Measurements from ENCODE around the gene C11orf42. TPM values are rescaled to one million over a fixed set of nuclear protein-coding genes. Genes with fewer than 3 reads are reported as not detected.

C11orf42 gene
- total RNA-seq, 1 donor from 2014 or later, result not detected

- no peak for DNase-seq (ENCODE audit: extremely low read depth, low read depth, low spot score)
These were observed 45.9 kb downstream of the C11orf42 start for GRCh38 chr11:6251120-6251733.

- DNase-seq (ENCODE audit: extremely low read depth, low read depth, low spot score), result no peak
These were observed 46.7 kb downstream of the C11orf42 start for GRCh38 chr11:6251990-6252473.

- DNase-seq (ENCODE audit: extremely low read depth, low read depth, low spot score), result no peak
These were observed 47.8 kb downstream of the C11orf42 start for GRCh38 chr11:6253197-6253596.

DNA sequence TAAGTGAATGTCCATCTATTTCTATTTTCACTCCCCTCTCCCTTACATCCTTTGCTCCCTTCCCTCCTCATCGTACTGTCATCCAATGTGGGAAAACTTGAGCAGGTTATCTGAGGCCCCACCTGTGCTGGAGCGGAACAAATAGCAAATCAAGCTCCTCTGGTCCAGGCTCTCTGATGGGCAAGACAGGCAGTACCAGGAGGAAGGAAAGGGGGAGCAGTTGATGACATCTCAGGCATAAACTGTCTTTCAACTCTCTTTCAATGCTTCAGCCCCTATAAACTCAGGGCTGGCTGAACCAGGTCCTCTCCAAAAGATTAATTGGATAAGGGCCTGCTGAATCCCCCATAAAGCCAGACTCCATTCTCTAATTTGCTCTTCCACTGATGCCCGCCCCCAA lies 52.8 kb downstream of the C11orf42 start:
- DNase-seq (ENCODE audit: extremely low read depth, low read depth, low spot score), result no peak

DNA sequence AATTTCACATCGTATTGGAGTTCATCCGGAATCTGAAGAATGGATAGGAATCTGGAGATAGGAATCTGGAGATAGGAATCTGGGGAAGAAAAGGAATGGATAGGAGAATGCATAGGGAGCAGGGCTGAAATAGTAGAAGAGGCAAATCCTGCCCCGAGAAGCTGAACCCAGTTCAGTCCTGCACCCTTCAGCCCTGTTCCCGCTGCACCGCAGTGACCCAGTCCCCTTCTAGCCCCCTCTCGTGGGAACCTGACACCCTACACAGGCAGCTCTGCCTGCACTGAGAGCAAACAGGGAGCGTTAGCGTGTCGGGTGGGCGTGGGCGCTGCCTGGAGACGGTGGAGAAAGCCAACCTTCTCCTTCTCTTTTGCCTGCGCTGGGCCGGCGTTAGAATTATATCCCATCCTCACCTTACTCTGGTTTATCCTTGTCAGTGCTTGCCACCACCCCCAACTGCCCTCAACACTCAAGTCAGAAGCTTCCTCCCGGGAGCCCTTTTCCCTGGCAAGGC lies 53.3 kb downstream of the C11orf42 start:
- DNase-seq (ENCODE audit: extremely low read depth, low read depth, low spot score), result no peak

DNA sequence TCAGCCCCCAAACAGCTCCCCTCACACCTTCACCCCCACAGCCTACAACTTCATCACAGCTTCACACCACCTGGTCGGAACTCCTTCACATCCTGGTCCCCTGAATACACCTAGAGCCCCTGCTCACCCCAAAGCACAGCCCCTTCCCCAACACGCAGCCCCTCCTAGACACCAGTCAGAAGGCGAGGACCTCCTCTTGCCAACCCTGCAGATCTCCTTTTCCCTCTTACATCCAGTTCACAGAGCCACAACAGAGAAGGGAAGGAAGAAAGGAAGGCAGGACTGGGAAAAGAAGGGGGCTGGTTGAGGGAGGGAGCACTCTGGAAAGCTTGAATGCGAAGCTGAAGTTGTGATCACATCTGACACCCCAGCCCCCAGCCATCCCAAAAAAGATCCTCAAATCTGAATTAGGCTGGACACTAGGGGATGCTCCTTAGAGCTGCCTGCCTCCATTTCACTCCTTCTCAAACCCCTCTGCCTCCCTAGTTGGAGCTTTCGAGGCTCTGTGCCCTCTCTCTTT lies 54.9 kb downstream of the C11orf42 start:
- no peak for DNase-seq (ENCODE audit: extremely low read depth, low read depth, low spot score)

Other genes starting within 250 kb of the C11orf42 start
- not detected in 2 replicates for gene OR56A5, start 237.1 kb upstream of the C11orf42 start, total RNA-seq
- gene OR52L1, start 218.6 kb upstream of the C11orf42 start, total RNA-seq, result not detected in 2 replicates
- not detected in 2 replicates for gene OR56A4, start 198.6 kb upstream of the C11orf42 start, total RNA-seq
- under 0.01 TPM in 1 of 2 replicates, not detected in the other for gene OR56A1, start 174.8 kb upstream of the C11orf42 start, total RNA-seq
- not detected in 2 replicates for gene OR56B4, start 97.9 kb upstream of the C11orf42 start, total RNA-seq
- gene OR52B2, start 35.2 kb upstream of the C11orf42 start, total RNA-seq, result not detected in 2 replicates
- gene OR52W1, start 6.3 kb upstream of the C11orf42 start, total RNA-seq, result not detected in 2 replicates
- 16.1 and 22.9 TPM in 2 replicates for gene FHIP1B, start 29.1 kb downstream of the C11orf42 start, total RNA-seq
- 0.12 TPM in 1 of 2 replicates, not detected in the other for gene CNGA4, start 33.5 kb downstream of the C11orf42 start, total RNA-seq
- gene CCKBR, start 54.3 kb downstream of the C11orf42 start, total RNA-seq, result not detected in 2 replicates
- gene CAVIN3, start 114.9 kb downstream of the C11orf42 start, total RNA-seq, result 365 and 424 TPM in 2 replicates
- 89.0 and 90.5 TPM in 2 replicates for gene SMPD1, start 184.9 kb downstream of the C11orf42 start, total RNA-seq
- 36.3 and 46.7 TPM in 2 replicates for gene APBB1, start 213.5 kb downstream of the C11orf42 start, total RNA-seq
- gene HPX, start 235.4 kb downstream of the C11orf42 start, total RNA-seq, result 2.5 TPM in 1 of 2 replicates, not detected in the other